Lower lobe of right lung (tissue), 2 donors: ENCODE data around the gene GABPB1. TPM values are rescaled to one million over a fixed set of nuclear protein-coding genes. Genes with fewer than 3 reads are reported as not detected.

Experiments used
- ATAC-seq, 2 donors: fragments of 200-7000 bp; cut with Tn5 transposase; one replicate each; pipeline ENCODE4 v1.9.1; 2020 to 2022; ENCODE audit warnings: mild to moderate bottlenecking in 2 of 2, moderate library complexity in 2 of 2
- DNase-seq: peaks from one replicate; pipeline ENCODE4 v3.0.0-alpha.2; 2020
- H3K27ac ChIP-seq: fragments of 200-600 bp; one replicate; pipeline ENCODE4 v1.8.0; 2022
- H3K27me3 ChIP-seq: fragments of 200-600 bp; one replicate; pipeline ENCODE4 v1.8.0; 2022; ENCODE audit warnings: low read depth
- H3K36me3 ChIP-seq: fragments of 200-600 bp; one replicate; pipeline ENCODE4 v1.8.0; 2022; ENCODE audit warnings: mild to moderate bottlenecking
- H3K4me1 ChIP-seq: fragments of 200-600 bp; one replicate; pipeline ENCODE4 v1.8.0; 2022
- H3K4me3 ChIP-seq: fragments of 200-600 bp; one replicate; pipeline ENCODE4 v1.8.0; 2022; ENCODE audit warnings: mild to moderate bottlenecking
- H3K9me3 ChIP-seq: fragments of 200-600 bp; one replicate; pipeline ENCODE4 v1.8.0; 2022
- CTCF ChIP-seq: fragments of 200-600 bp; IDR thresholded peaks from one replicate; pipeline ENCODE4 v1.8.0; 2022; ENCODE audit warnings: antibody characterized with exemption, mild to moderate bottlenecking
- intact Hi-C: fragments of 100-400 bp; cut with DNase I; formaldehyde crosslinking; loops from one replicate; pipeline ENCODE4 v1.11.0; 2022
- total RNA-seq: library from RNA; stranded (reverse); fragmentation: NEBNext Ultra II Directional; extraction: Animal tissue kit (Norgen Biotek cat#: 25700); gene quantifications from one replicate; pipeline ENCODE4 v1.2.1, GENCODE V29; 2021
- donor health status: DM: no; HTN: yes; CAD: no; lungs with severe emphysema.

The GABPB1 gene
- total RNA-seq, 1 donor from 2014 or later = 17.8 TPM

- no peak for TF ChIP-seq CTCF
- intact Hi-C loops = no loop called here
- Histone ChIP-seq H3K27ac (no peak overlapping the region), H3K4me3 (no peak overlapping the region), H3K4me1 (peaks cover 9% of the 10 kb centered on the region), H3K36me3 (no peaks in the 10 kb centered on the region), H3K27me3 (no peaks in the 10 kb centered on the region), H3K9me3 (no peaks in the 10 kb centered on the region)
- ATAC-seq = no peak
- no peak for DNase-seq
These were observed 42.4 kb downstream of the GABPB1 start for GRCh38 chr15:50312636-50313035.

- Histone ChIP-seq H3K27ac (no peak overlapping the region), H3K9me3 (no peaks in the 10 kb centered on the region), H3K4me1 (no peaks in the 10 kb centered on the region), H3K36me3 (peaks cover 14% of the 10 kb centered on the region), H3K27me3 (no peaks in the 10 kb centered on the region), H3K4me3 (no peak overlapping the region)
- ATAC-seq (no peak), DNase-seq (no peak)
- no peak for TF ChIP-seq CTCF
- intact Hi-C loops = no loop called here
These were observed 47.2 kb downstream of the GABPB1 start for GRCh38 chr15:50307799-50308198.

GRCh38 chr15:50304836-50305235 lies 50.2 kb downstream of the GABPB1 start:
- ATAC-seq (no peak), DNase-seq (no peak)

GRCh38 chr15:50302581-50302980 lies 52.4 kb downstream of the GABPB1 start:
- no peaks in the 10 kb centered on the region for H3K4me1 ChIP-seq
- no peaks in the 10 kb centered on the region for H3K27me3 ChIP-seq
- no peaks in the 10 kb centered on the region for H3K9me3 ChIP-seq
- TF ChIP-seq CTCF = no peak
- H3K36me3 ChIP-seq = peaks cover 65% of the 10 kb centered on the region
- no peak overlapping the region for H3K27ac ChIP-seq
- H3K4me3 ChIP-seq = no peak overlapping the region
- no peak for ATAC-seq
- no peak for DNase-seq
- intact Hi-C loops = no loop called here

More at GRCh38 chr15:50304836-50305235, 50.2 kb downstream of the GABPB1 start:
- no peaks in the 10 kb centered on the region for H3K4me1 ChIP-seq
- H3K27ac ChIP-seq = no peak overlapping the region
- H3K9me3 ChIP-seq = no peaks in the 10 kb centered on the region
- intact Hi-C loops = no loop called here
- no peaks in the 10 kb centered on the region for H3K27me3 ChIP-seq
- H3K36me3 ChIP-seq = peaks cover 42% of the 10 kb centered on the region
- H3K4me3 ChIP-seq = no peak overlapping the region
- no peak for TF ChIP-seq CTCF

- H3K36me3 ChIP-seq = peaks cover 71% of the 10 kb centered on the region
- DNase-seq (no peak), ATAC-seq (no peak)
- H3K9me3 ChIP-seq = no peaks in the 10 kb centered on the region
- H3K4me3 ChIP-seq = no peak overlapping the region
- H3K27ac ChIP-seq = no peak overlapping the region
- TF ChIP-seq CTCF = no peak
- H3K27me3 ChIP-seq = no peaks in the 10 kb centered on the region
- intact Hi-C loops = no loop called here
- no peaks in the 10 kb centered on the region for H3K4me1 ChIP-seq
These were observed 56.7 kb downstream of the GABPB1 start for GRCh38 chr15:50298340-50298739.

- Histone ChIP-seq H3K27ac (no peak overlapping the region), H3K36me3 (peaks cover 48% of the 10 kb centered on the region), H3K27me3 (no peaks in the 10 kb centered on the region), H3K4me3 (no peak overlapping the region), H3K9me3 (no peaks in the 10 kb centered on the region), H3K4me1 (no peaks in the 10 kb centered on the region)
- DNase-seq = no peak
- ATAC-seq = no peak
- intact Hi-C loops = no loop called here
- no peak for TF ChIP-seq CTCF
These were observed 59.0 kb downstream of the GABPB1 start for GRCh38 chr15:50295966-50296365.
